ENCODE data around the gene PRKCZ. TPM values are rescaled to one million over a fixed set of nuclear protein-coding genes. Genes with fewer than 3 reads are reported as not detected.

Gene PRKCZ
- total and polyA plus RNA-seq, 2 experiments from 2014 or later: 1.4 to 2.8 TPM

- TF ChIP-seq EZH2 (IDR thresholded peaks at IDR 0.05; ENCODE audit: insufficient read depth, poor library complexity, severe bottlenecking) (no peak), EZH2phosphoT487 (IDR thresholded peaks at IDR 0.05; ENCODE audit: insufficient read depth, low read depth) (no peak)
- no peak overlapping the region for H3K9ac ChIP-seq
- H3K4me2 ChIP-seq (ENCODE audit: unreplicated experiment): no peak overlapping the region
- no peak for DNase-seq
- H3K36me3 ChIP-seq (ENCODE audit: low read depth): no peaks in the 10 kb centered on the region
- no peaks in the 10 kb centered on the region for H3K9me2 ChIP-seq (ENCODE audit: insufficient read depth)
- no peak overlapping the region for H2AFZ ChIP-seq
- H3K9me3 ChIP-seq (ENCODE audit: low read depth): no peaks in the 10 kb centered on the region
- H3K4me3 ChIP-seq: no peak overlapping the region
- WGBS, 2 experiments (ENCODE audit: low coverage in 1 of 2, low lambda C conversion rate in 2 of 2, missing lambda C conversion rate in 2 of 2): 78 to 79% methylated on average over 32 to 35 of the region's 36 CpGs
- no peaks in the 10 kb centered on the region for H3K79me2 ChIP-seq (ENCODE audit: insufficient read depth)
- H3K27ac ChIP-seq: no peak overlapping the region
- no peaks in the 10 kb centered on the region for H4K20me1 ChIP-seq (ENCODE audit: insufficient read depth)
- H3K4me1 ChIP-seq (ENCODE audit: insufficient read depth): no peaks in the 10 kb centered on the region
- in situ Hi-C loops (cut with MboI): no loop called here
- peaks cover 7% of the 10 kb centered on the region; the same call in 1 of the 2 replicates for H3K27me3 ChIP-seq (replicated peaks; ENCODE audit: insufficient read depth)
- no peaks in the 10 kb centered on the region for H3F3A ChIP-seq (ENCODE audit: insufficient read depth)
Measured at GRCh38 chr1:2070800-2071530, 20.8 kb downstream of the PRKCZ start.

DNA sequence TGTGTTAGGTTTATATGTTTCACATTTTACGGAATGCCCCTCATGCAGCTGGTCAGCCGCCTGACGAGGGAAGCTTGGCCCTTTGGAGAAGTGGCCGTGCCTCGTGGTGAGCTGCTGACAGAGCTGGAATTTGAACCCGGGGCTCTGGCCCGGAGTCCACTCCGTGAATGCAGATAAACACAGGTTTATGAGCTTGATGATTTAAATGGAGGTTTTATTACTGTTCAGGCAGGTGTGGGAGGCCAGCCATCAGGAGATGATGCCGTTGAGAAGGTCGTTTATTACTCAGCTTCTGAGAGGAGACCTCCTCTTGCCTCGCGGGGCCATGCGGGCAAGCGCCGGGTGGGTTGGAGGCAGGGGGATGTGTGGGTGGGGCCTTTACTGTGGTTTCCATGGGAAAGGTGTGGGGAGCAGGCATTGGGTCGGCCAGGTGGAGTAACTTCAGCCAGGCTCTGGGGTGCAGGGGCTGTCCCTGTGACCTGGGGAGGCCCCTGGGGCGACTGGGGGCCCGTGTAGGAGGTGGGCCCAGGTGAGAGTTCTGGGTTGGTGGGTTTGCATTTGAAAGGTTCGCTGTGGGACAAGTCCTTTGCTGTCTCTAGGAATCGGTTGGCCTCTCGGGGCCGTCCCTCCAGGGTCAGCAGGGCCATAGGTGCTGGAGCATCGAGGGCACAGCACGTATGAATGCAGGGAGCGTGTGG lies 22.0 kb downstream of the PRKCZ start:
- WGBS, 2 experiments (ENCODE audit: low coverage in 1 of 2, low lambda C conversion rate in 2 of 2, missing lambda C conversion rate in 2 of 2): 47 to 50% methylated on average over 22 to 25 of the region's 25 CpGs
- Histone ChIP-seq H3K9me2 (ENCODE audit: insufficient read depth) (no peaks in the 10 kb centered on the region), H4K20me1 (ENCODE audit: insufficient read depth) (no peaks in the 10 kb centered on the region), H3K9ac (no peak overlapping the region), H3K9me3 (ENCODE audit: low read depth) (no peaks in the 10 kb centered on the region), H3K36me3 (ENCODE audit: low read depth) (no peaks in the 10 kb centered on the region), H3K27ac (no peak overlapping the region), H3K4me2 (ENCODE audit: unreplicated experiment) (no peak overlapping the region), H3K4me3 (no peak overlapping the region), H2AFZ (no peak overlapping the region), H3K27me3 (replicated peaks; ENCODE audit: insufficient read depth) (no peaks in the 10 kb centered on the region), H3F3A (ENCODE audit: insufficient read depth) (no peaks in the 10 kb centered on the region), H3K4me1 (ENCODE audit: insufficient read depth) (no peaks in the 10 kb centered on the region), H3K79me2 (ENCODE audit: insufficient read depth) (no peaks in the 10 kb centered on the region)
- in situ Hi-C loops (cut with MboI): no loop called here
- TF ChIP-seq EZH2 (IDR thresholded peaks at IDR 0.05; ENCODE audit: insufficient read depth, poor library complexity, severe bottlenecking) (no peak), EZH2phosphoT487 (IDR thresholded peaks at IDR 0.05; ENCODE audit: insufficient read depth, low read depth) (no peak)
- DNase-seq: no peak

DNA sequence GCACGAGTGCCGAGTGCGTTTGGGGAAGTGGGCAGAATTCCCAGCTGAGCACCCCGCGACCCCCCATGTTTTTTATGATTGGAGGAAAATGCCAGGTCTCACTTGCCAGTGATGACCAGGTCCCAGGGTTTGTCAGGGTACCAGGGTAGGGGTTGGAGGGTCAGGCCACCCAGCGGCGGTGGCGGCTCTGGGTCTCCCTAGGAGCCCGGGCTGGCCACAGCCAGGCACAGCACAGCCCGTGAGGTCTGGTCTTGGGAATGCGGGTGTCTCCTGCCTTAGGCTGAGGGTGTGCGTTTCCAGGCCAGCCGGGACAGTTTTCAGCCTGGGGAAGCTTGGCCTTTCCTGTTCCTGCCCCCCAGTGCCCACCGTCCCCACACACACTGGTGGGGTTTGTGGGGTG lies 22.7 kb downstream of the PRKCZ start:
- DNase-seq: no peak
- no peak overlapping the region for H3K9ac ChIP-seq
- no peaks in the 10 kb centered on the region for H3K4me1 ChIP-seq (ENCODE audit: insufficient read depth)
- no peaks in the 10 kb centered on the region for H3F3A ChIP-seq (ENCODE audit: insufficient read depth)
- WGBS, 2 experiments (ENCODE audit: low coverage in 1 of 2, low lambda C conversion rate in 2 of 2, missing lambda C conversion rate in 2 of 2): 73 to 76% methylated on average over 14 of the region's 14 CpGs
- H3K9me3 ChIP-seq (ENCODE audit: low read depth): no peaks in the 10 kb centered on the region
- H2AFZ ChIP-seq: no peak overlapping the region
- no peaks in the 10 kb centered on the region for H3K27me3 ChIP-seq (replicated peaks; ENCODE audit: insufficient read depth)
- no peaks in the 10 kb centered on the region for H3K9me2 ChIP-seq (ENCODE audit: insufficient read depth)
- H3K79me2 ChIP-seq (ENCODE audit: insufficient read depth): no peaks in the 10 kb centered on the region
- H3K4me3 ChIP-seq: no peak overlapping the region
- no peaks in the 10 kb centered on the region for H3K36me3 ChIP-seq (ENCODE audit: low read depth)
- in situ Hi-C loops (cut with MboI): no loop called here
- H4K20me1 ChIP-seq (ENCODE audit: insufficient read depth): no peaks in the 10 kb centered on the region
- no peak overlapping the region for H3K27ac ChIP-seq
- TF ChIP-seq EZH2phosphoT487 (IDR thresholded peaks at IDR 0.05; ENCODE audit: insufficient read depth, low read depth) (no peak), EZH2 (IDR thresholded peaks at IDR 0.05; ENCODE audit: insufficient read depth, poor library complexity, severe bottlenecking) (no peak)
- no peak overlapping the region for H3K4me2 ChIP-seq (ENCODE audit: unreplicated experiment)

- no peaks in the 10 kb centered on the region for H3K9me3 ChIP-seq (ENCODE audit: low read depth)
- H3K4me1 ChIP-seq (ENCODE audit: insufficient read depth): no peaks in the 10 kb centered on the region
- H3F3A ChIP-seq (ENCODE audit: insufficient read depth): no peaks in the 10 kb centered on the region
- H4K20me1 ChIP-seq (ENCODE audit: insufficient read depth): no peaks in the 10 kb centered on the region
- peak overlapping the region; percentile 84 for H3K4me2 ChIP-seq (ENCODE audit: unreplicated experiment)
- H3K27me3 ChIP-seq (replicated peaks; ENCODE audit: insufficient read depth): no peaks in the 10 kb centered on the region
- TF ChIP-seq EZH2 (IDR thresholded peaks at IDR 0.05; ENCODE audit: insufficient read depth, poor library complexity, severe bottlenecking) (no peak), EZH2phosphoT487 (IDR thresholded peaks at IDR 0.05; ENCODE audit: insufficient read depth, low read depth) (no peak)
- in situ Hi-C loops (cut with MboI): no loop called here
- H3K79me2 ChIP-seq (ENCODE audit: insufficient read depth): no peaks in the 10 kb centered on the region
- H3K36me3 ChIP-seq (ENCODE audit: low read depth): no peaks in the 10 kb centered on the region
- no peaks in the 10 kb centered on the region for H3K9me2 ChIP-seq (ENCODE audit: insufficient read depth)
- peak overlapping the region; percentile 71 for H3K9ac ChIP-seq
- peak; percentile 88 for DNase-seq
- peak overlapping the region; percentile 76 for H3K4me3 ChIP-seq
- no peak overlapping the region for H3K27ac ChIP-seq
- WGBS, 2 experiments (ENCODE audit: low coverage in 1 of 2, low lambda C conversion rate in 2 of 2, missing lambda C conversion rate in 2 of 2): 12 to 13% methylated on average over 54 to 59 of the region's 59 CpGs
- H2AFZ ChIP-seq: peak overlapping the region; percentile 96
Measured at GRCh38 chr1:2073382-2074230, 23.4 kb downstream of the PRKCZ start.

All from GM23248 (cell line).